ENCODE measurements around the gene BGLAP. TPM values are rescaled to one million over a fixed set of nuclear protein-coding genes. Genes with fewer than 3 reads are reported as not detected.

Gene BGLAP
- total RNA-seq, 6 experiments from 2014 or later, result 0.44 to 1.5 (median 1.2) TPM; not detected in 2

GRCh38 chr1:156195853-156196252 lies 46.1 kb upstream of the BGLAP start:
- no peaks in the 10 kb centered on the region for H3K9me3 ChIP-seq

GRCh38 chr1:156196445-156196844 lies 45.5 kb upstream of the BGLAP start:
- Histone ChIP-seq H3K27ac (peak overlapping the region in 2 of 3 donors; percentile 79 to 85), H3K27me3 (no peaks in the 10 kb centered on the region), H3K4me3 (peak overlapping the region in 1 of 3 donors; percentile 85), H3K4me1 (peaks cover 0 to 62% (median 23%) of the 10 kb centered on the region in 4 donors), H3K36me3 (peaks cover 0 to 13% (median 5%) of the 10 kb centered on the region in 4 donors), H3K9me3 (no peaks in the 10 kb centered on the region)
- DNase-seq (peak; percentile 65 to 93 (median 90)), ATAC-seq (peak; percentile 37 to 69 (median 66))
- intact Hi-C loops (cut with DNase I), result no loop called here
- WGBS (ENCODE audit: insufficient coverage, low coverage, low lambda C conversion rate, missing lambda C conversion rate), result no CpG with 5 or more reads among the region's 2 CpGs
- TF ChIP-seq POLR2A (IDR thresholded peaks at IDR 0.05) (no peak), CTCF (IDR thresholded peaks at IDR 0.05) (no peak)

More at GRCh38 chr1:156195853-156196252, 46.1 kb upstream of the BGLAP start:
- ATAC-seq, result no peak
- peaks cover 0 to 63% (median 23%) of the 10 kb centered on the region in 4 donors for H3K4me1 ChIP-seq
- no peak for DNase-seq
- intact Hi-C loops (cut with DNase I), result no loop called here
- peaks cover 0 to 13% (median 5%) of the 10 kb centered on the region in 4 donors for H3K36me3 ChIP-seq
- WGBS (ENCODE audit: insufficient coverage, low coverage, low lambda C conversion rate, missing lambda C conversion rate), result 52% methylated on average over 4 of the region's 4 CpGs
- peak overlapping the region in 1 of 3 donors; percentile 85 for H3K4me3 ChIP-seq
- H3K27ac ChIP-seq, result peak overlapping the region in 2 of 3 donors; percentile 79 to 85
- no peaks in the 10 kb centered on the region for H3K27me3 ChIP-seq
- TF ChIP-seq POLR2A (IDR thresholded peaks at IDR 0.05) (no peak), CTCF (IDR thresholded peaks at IDR 0.05) (no peak)

- Histone ChIP-seq H3K9me3 (no peaks in the 10 kb centered on the region), H3K27me3 (no peaks in the 10 kb centered on the region), H3K4me3 (no peak overlapping the region), H3K27ac (peak overlapping the region in 2 of 3 donors; percentile 49 to 73), H3K36me3 (peaks cover 0 to 20% (median 5%) of the 10 kb centered on the region in 4 donors), H3K4me1 (peaks cover 0 to 56% (median 20%) of the 10 kb centered on the region in 4 donors)
- no peak for DNase-seq
- peak in 1 of 4 donors; percentile 3 for ATAC-seq
- 55% methylated on average over 4 of the region's 5 CpGs for WGBS (ENCODE audit: insufficient coverage, low coverage, low lambda C conversion rate, missing lambda C conversion rate)
- intact Hi-C loops (cut with DNase I), result no loop called here
- TF ChIP-seq CTCF (IDR thresholded peaks at IDR 0.05) (no peak), POLR2A (IDR thresholded peaks at IDR 0.05) (no peak)
Measured at GRCh38 chr1:156198831-156199349, 43.1 kb upstream of the BGLAP start.

- H3K9me3 ChIP-seq, result no peaks in the 10 kb centered on the region
- peaks cover 0 to 50% (median 20%) of the 10 kb centered on the region in 4 donors for H3K4me1 ChIP-seq
- no peak for DNase-seq
- TF ChIP-seq CTCF (IDR thresholded peaks at IDR 0.05) (no peak), POLR2A (IDR thresholded peaks at IDR 0.05) (no peak)
- H3K27me3 ChIP-seq, result no peaks in the 10 kb centered on the region
- H3K4me3 ChIP-seq, result no peak overlapping the region
- no peak overlapping the region for H3K27ac ChIP-seq
- ATAC-seq, result peak in 1 of 4 donors; percentile 20
- peaks cover 0 to 20% (median 5%) of the 10 kb centered on the region in 4 donors for H3K36me3 ChIP-seq
- intact Hi-C loops (cut with DNase I), result no loop called here
- 80% methylated on average over 4 of the region's 8 CpGs for WGBS (ENCODE audit: insufficient coverage, low coverage, low lambda C conversion rate, missing lambda C conversion rate)
Measured at GRCh38 chr1:156200044-156200443, 41.9 kb upstream of the BGLAP start.
